Activated CD8-positive, alpha-beta memory T cell treated with anti-CD3 and anti-CD28 coated beads for 36 hours (primary cell): ENCODE results near the gene SPI1. TPM values are rescaled to one million over a fixed set of nuclear protein-coding genes. Genes with fewer than 3 reads are reported as not detected.

Experiments
- CTCF ChIA-PET: fragments of 350-600 bp; sonication (Branson Sonifier 250); formaldehyde crosslinking; loops from one replicate; lab custom pipeline; 2021; ENCODE audit warnings: antibody characterized with exemption; lab: Charles Lee
- POLR2A ChIA-PET: fragments of 350-600 bp; sonication (Branson Sonifier 250); formaldehyde crosslinking; loops from one replicate; lab custom pipeline; 2021; ENCODE audit warnings: antibody characterized with exemption; lab: Charles Lee
- total RNA-seq, 2 experiments: library from RNA; stranded (reverse); gene quantifications; one replicate each; pipeline ENCODE4 v1.2.3, GENCODE V29; 2021

Gene SPI1
- total RNA-seq, 2 experiments from 2014 or later = not detected

- ChIA-PET CTCF (interaction anchor here (0.8 to 1.8 kb wide), 5 partner anchors 8 to 37 kb away, joined by 3 to 6 read pairs (median 3); partner anchors contain the start of gene PSMC3), POLR2A (interaction anchor here (0.6 to 1.5 kb wide), 3 partner anchors 9 to 510 kb away, joined by 4 to 8 read pairs (median 5); partner anchors contain the start of gene PSMC3)
Measured at GRCh38 chr11:47408598-47409439, 30.5 kb upstream of the SPI1 start.

- ChIA-PET CTCF (interaction anchor here (0.8 to 1.7 kb wide), 6 partner anchors 9 to 143 kb away, joined by 3 to 9 read pairs (median 4); partner anchors contain the start of gene PSMC3), POLR2A (interaction anchor here (1.0 to 1.5 kb wide), 3 partner anchors 10 to 18 kb away, joined by 3 to 8 read pairs (median 4); partner anchors contain the start of gene PSMC3)
Measured at GRCh38 chr11:47407746-47408590, 29.6 kb upstream of the SPI1 start, which contains the start of gene SLC39A13. Gene SLC39A13, plus strand, starts transcription at chr11:47408590. Its CDS starts 1,505 bp downstream, at chr11:47410095.

- POLR2A ChIA-PET = interaction anchor here (0.5 to 1.0 kb wide), 3 partner anchors 13 to 50 kb away, joined by 3 read pairs; partner anchors contain the start of gene PSMC3
- CTCF ChIA-PET = interaction anchor here (1.0 to 1.7 kb wide), 4 partner anchors 8 to 142 kb away, joined by 3 to 9 read pairs (median 4); no protein-coding TSS in a partner anchor
Measured at GRCh38 chr11:47406896-47407745, 28.8 kb upstream of the SPI1 start.

- POLR2A ChIA-PET = interaction anchor here (1.1 kb wide), 1 partner anchor 9 kb away, joined by 3 read pairs; no protein-coding TSS in a partner anchor
- CTCF ChIA-PET = interaction anchor here (1.2 kb wide), 1 partner anchor 9 kb away, joined by 3 read pairs; no protein-coding TSS in a partner anchor
Measured at GRCh38 chr11:47403571-47403970, 25.2 kb upstream of the SPI1 start.

GRCh38 chr11:47403135-47403534 lies 24.8 kb upstream of the SPI1 start:
- CTCF ChIA-PET = interaction anchor here (0.6 to 1.2 kb wide), 3 partner anchors 8 to 94 kb away, joined by 3 to 6 read pairs (median 4); no protein-coding TSS in a partner anchor
- POLR2A ChIA-PET = interaction anchor here (1.1 kb wide), 1 partner anchor 9 kb away, joined by 3 read pairs; no protein-coding TSS in a partner anchor

GRCh38 chr11:47400768-47401279 lies 22.5 kb upstream of the SPI1 start:
- ChIA-PET POLR2A (interaction anchor here (0.7 kb wide), 1 partner anchor 11 kb away, joined by 3 read pairs; no protein-coding TSS in a partner anchor), CTCF (interaction anchor here (0.9 kb wide), 1 partner anchor 9 kb away, joined by 3 read pairs; no protein-coding TSS in a partner anchor)

- ChIA-PET CTCF (interaction anchor here (0.9 to 2.0 kb wide), 3 partner anchors 7 to 26 kb away, joined by 3 to 6 read pairs (median 6); no protein-coding TSS in a partner anchor), POLR2A (interaction anchor here (0.5 to 1.5 kb wide), 3 partner anchors 12 to 179 kb away, joined by 3 to 4 read pairs (median 3); no protein-coding TSS in a partner anchor)
Measured at GRCh38 chr11:47399860-47400767, 21.8 kb upstream of the SPI1 start.

GRCh38 chr11:47398551-47398950 lies 20.2 kb upstream of the SPI1 start:
- POLR2A ChIA-PET = no interaction called here
- CTCF ChIA-PET = interaction anchor here (1.0 to 2.0 kb wide), 3 partner anchors 9 to 24 kb away, joined by 4 to 6 read pairs (median 4); no protein-coding TSS in a partner anchor

- POLR2A ChIA-PET = interaction anchor here (0.6 kb wide), 1 partner anchor 19 kb away, joined by 4 read pairs; no protein-coding TSS in a partner anchor
- CTCF ChIA-PET = interaction anchor here (1.4 to 2.0 kb wide), 2 partner anchors 10 to 24 kb away, joined by 4 to 6 read pairs; no protein-coding TSS in a partner anchor
Measured at GRCh38 chr11:47398011-47398410, 19.7 kb upstream of the SPI1 start.

- CTCF ChIA-PET = no interaction called here
- POLR2A ChIA-PET = no interaction called here
Measured at GRCh38 chr11:47396049-47396320, 17.6 kb upstream of the SPI1 start.

GRCh38 chr11:47395223-47396048 lies 17.1 kb upstream of the SPI1 start:
- POLR2A ChIA-PET = no interaction called here

GRCh38 chr11:47394322-47395222 lies 16.2 kb upstream of the SPI1 start:
- ChIA-PET CTCF (interaction anchor here (1.0 to 2.5 kb wide), 3 partner anchors 9 to 20 kb away, joined by 3 to 14 read pairs (median 6); no protein-coding TSS in a partner anchor), POLR2A (interaction anchor here (1.1 to 1.3 kb wide), 2 partner anchors 8 to 13 kb away, joined by 3 read pairs; no protein-coding TSS in a partner anchor)

More at GRCh38 chr11:47395223-47396048, 17.1 kb upstream of the SPI1 start:
- CTCF ChIA-PET = interaction anchor here (1.0 to 2.5 kb wide), 2 partner anchors 8 to 21 kb away, joined by 3 to 14 read pairs; no protein-coding TSS in a partner anchor

GRCh38 chr11:47394050-47394321 lies 15.6 kb upstream of the SPI1 start:
- ChIA-PET POLR2A (interaction anchor here (1.1 to 1.3 kb wide), 2 partner anchors 9 to 13 kb away, joined by 3 read pairs; no protein-coding TSS in a partner anchor), CTCF (interaction anchor here (1.0 to 2.5 kb wide), 2 partner anchors 18 to 20 kb away, joined by 6 to 14 read pairs; no protein-coding TSS in a partner anchor)
